Chondrocyte (in vitro differentiated cells): Measurements from ENCODE around the gene DNAJB4. TPM values are rescaled to one million over a fixed set of nuclear protein-coding genes. Genes with fewer than 3 reads are reported as not detected.
A peak's percentile ranks its signal among the peaks of the same experiment; 100 is the strongest.

Experiments used
- DNase-seq: peaks from one replicate; pipeline ENCODE4 v3.0.0; 2021; ENCODE audit warnings: mixed read lengths, low spot score
- H3K27ac Mint-ChIP-seq: one replicate; pipeline ENCODE4 v1.8.0; 2021; ENCODE audit warnings: mild to moderate bottlenecking, moderate library complexity, mixed read lengths; ENCODE audit not compliant: unreplicated experiment
- H3K27me3 Mint-ChIP-seq: 2 replicates; pipeline ENCODE4 v1.8.0; 2021; ENCODE audit warnings: low read depth, mixed read lengths
- H3K36me3 Mint-ChIP-seq: 2 replicates; pipeline ENCODE4 v1.8.0; 2021; ENCODE audit warnings: low read depth, mixed read lengths
- H3K4me1 Mint-ChIP-seq: 2 replicates; pipeline ENCODE4 v1.8.0; 2021; ENCODE audit warnings: low read depth, mild to moderate bottlenecking, mixed read lengths
- H3K4me3 Mint-ChIP-seq: one replicate; pipeline ENCODE4 v1.8.0; 2021; ENCODE audit warnings: mild to moderate bottlenecking, moderate library complexity, mixed read lengths; ENCODE audit not compliant: unreplicated experiment
- H3K9me3 Mint-ChIP-seq: 2 replicates; pipeline ENCODE4 v1.8.0; 2021; ENCODE audit warnings: low read depth, mixed read lengths
- total RNA-seq: library from RNA; stranded (reverse); gene quantifications from 3 replicates; pipeline ENCODE4 v1.2.1, GENCODE V29; 2021
- TF ChIP-seq, protein P1 (sequence below): fragments of 200-600 bp; sonication (generic); IDR thresholded peaks from 2 replicates; pipeline ENCODE4 v1.5.0; 2021; ENCODE audit warnings: antibody characterized with exemption, mild to moderate bottlenecking, moderate library complexity

DNAJB4 gene
- total RNA-seq, 1 donor from 2014 or later, result 109 TPM

DNA sequence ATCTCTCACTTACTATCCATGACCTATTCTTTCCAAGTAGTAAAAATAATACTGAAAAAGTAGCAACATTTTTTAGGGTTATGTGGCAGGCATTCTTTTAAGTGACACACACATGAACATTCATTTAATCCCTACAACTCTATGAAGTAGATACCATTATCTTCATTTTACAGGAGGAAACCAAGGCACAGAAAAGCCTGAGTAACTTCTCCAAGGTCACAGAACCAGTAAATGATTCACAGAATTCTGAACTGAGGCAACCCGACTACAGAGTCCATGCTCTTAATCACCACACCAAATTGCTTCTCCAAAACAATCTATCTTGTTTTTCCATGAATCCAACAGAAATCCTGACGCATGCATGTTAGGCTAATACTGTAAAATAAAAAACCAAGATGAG lies 43.3 kb upstream of the DNAJB4 start:
- H3K36me3 Mint-ChIP-seq, result peaks cover 53% of the 10 kb centered on the region
- H3K27me3 Mint-ChIP-seq, result no peaks in the 10 kb centered on the region
- TF ChIP-seq, protein P1, sequence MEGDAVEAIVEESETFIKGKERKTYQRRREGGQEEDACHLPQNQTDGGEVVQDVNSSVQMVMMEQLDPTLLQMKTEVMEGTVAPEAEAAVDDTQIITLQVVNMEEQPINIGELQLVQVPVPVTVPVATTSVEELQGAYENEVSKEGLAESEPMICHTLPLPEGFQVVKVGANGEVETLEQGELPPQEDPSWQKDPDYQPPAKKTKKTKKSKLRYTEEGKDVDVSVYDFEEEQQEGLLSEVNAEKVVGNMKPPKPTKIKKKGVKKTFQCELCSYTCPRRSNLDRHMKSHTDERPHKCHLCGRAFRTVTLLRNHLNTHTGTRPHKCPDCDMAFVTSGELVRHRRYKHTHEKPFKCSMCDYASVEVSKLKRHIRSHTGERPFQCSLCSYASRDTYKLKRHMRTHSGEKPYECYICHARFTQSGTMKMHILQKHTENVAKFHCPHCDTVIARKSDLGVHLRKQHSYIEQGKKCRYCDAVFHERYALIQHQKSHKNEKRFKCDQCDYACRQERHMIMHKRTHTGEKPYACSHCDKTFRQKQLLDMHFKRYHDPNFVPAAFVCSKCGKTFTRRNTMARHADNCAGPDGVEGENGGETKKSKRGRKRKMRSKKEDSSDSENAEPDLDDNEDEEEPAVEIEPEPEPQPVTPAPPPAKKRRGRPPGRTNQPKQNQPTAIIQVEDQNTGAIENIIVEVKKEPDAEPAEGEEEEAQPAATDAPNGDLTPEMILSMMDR, result no peak
- H3K9me3 Mint-ChIP-seq, result no peaks in the 10 kb centered on the region
- peaks cover 19% of the 10 kb centered on the region for H3K4me1 Mint-ChIP-seq
- peak overlapping the region; percentile 37 for H3K27ac Mint-ChIP-seq
- H3K4me3 Mint-ChIP-seq, result no peak overlapping the region
- DNase-seq, result no peak

DNA sequence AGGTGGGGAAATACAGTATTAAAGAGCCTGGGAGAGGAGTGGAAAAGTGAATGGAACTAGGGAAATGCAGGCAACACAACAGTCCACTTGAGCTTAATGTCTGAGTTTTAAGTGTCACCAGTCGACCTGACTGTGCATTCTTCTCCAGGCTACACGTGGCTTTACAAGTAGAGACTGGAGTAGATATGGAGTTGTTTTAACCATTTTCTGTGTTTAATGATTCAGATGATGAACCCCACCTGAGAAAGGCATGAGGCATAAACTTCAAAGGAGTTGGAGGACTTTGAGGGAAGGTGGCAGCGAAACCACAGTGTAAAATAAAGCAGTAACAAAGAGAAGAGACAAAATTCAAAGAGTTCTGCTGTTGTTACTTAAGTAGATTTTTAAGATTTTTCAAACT lies 38.4 kb upstream of the DNAJB4 start:
- TF ChIP-seq, protein P1, result no peak
- H3K27ac Mint-ChIP-seq, result peak overlapping the region; percentile 29
- H3K9me3 Mint-ChIP-seq, result no peaks in the 10 kb centered on the region
- peaks cover 45% of the 10 kb centered on the region for H3K36me3 Mint-ChIP-seq
- no peak for DNase-seq
- H3K4me1 Mint-ChIP-seq, result peaks cover 21% of the 10 kb centered on the region
- H3K27me3 Mint-ChIP-seq, result no peaks in the 10 kb centered on the region
- no peak overlapping the region for H3K4me3 Mint-ChIP-seq

DNA sequence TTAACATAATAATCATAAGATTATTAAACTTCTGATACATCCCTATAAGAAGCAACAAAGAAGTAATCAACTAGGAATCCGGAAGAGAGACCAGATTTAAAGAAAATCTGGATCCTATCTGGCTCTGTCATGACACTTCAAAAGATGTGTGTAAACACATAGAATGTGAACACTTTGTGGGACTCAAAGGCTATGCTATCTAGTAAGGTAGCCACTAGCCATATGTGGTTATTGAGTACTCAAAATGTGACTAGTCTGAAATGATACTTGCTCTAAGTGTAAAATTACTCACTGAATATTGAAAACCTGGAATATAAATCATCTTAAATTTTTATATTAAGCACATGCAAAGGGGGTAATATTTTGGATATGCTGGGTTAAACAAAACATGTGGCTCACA lies 34.5 kb upstream of the DNAJB4 start:
- H3K9me3 Mint-ChIP-seq, result no peaks in the 10 kb centered on the region
- H3K4me3 Mint-ChIP-seq, result no peak overlapping the region
- H3K27me3 Mint-ChIP-seq, result no peaks in the 10 kb centered on the region
- peaks cover 34% of the 10 kb centered on the region for H3K4me1 Mint-ChIP-seq
- no peak overlapping the region for H3K27ac Mint-ChIP-seq
- no peak for DNase-seq
- TF ChIP-seq, protein P1, result no peak
- peaks cover 21% of the 10 kb centered on the region for H3K36me3 Mint-ChIP-seq

DNA sequence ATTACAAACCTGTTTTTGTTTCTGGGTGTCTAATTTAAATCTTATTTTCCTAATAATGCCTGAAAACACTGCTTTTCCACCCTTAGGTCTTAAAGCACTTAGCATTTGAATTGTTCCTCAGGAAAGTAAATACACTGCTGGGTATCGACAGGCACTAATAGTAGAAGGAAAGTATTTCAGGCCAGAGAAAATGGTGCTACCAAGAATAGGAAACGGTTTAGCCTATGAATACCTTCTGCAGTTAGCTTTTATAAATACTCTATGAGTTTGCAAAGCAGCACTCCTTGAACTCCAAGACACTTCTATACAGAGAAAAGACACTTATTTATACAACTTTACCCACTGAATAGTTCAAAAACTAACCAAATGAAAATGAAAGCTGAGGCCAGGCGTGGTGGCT lies 32.7 kb upstream of the DNAJB4 start:
- no peaks in the 10 kb centered on the region for H3K9me3 Mint-ChIP-seq
- peak overlapping the region; percentile 14 for H3K27ac Mint-ChIP-seq
- TF ChIP-seq, protein P1, result no peak
- no peak for DNase-seq
- H3K4me3 Mint-ChIP-seq, result no peak overlapping the region
- H3K4me1 Mint-ChIP-seq, result peaks cover 51% of the 10 kb centered on the region
- no peaks in the 10 kb centered on the region for H3K27me3 Mint-ChIP-seq
- H3K36me3 Mint-ChIP-seq, result peaks cover 14% of the 10 kb centered on the region

DNA sequence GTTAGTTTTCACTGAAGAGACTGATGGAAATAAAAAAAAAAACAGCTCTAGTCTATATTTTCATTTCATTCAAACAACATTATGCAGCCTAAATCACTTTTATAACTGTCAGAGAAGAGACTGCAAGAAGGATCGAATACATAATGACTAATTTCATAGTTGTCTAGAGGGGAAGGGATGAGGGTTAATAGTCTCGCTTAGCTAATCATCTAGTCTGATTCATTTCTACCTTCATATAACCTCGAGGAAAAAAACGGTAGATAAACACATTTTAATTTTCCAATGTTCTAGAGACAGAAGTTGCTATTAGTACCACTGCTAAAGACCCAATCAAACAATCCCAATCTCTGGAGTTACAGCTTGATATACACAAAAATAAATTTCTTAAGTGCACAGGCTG lies 29.4 kb upstream of the DNAJB4 start:
- peaks cover 47% of the 10 kb centered on the region for H3K4me1 Mint-ChIP-seq
- H3K27ac Mint-ChIP-seq, result no peak overlapping the region
- TF ChIP-seq, protein P1, result no peak
- no peaks in the 10 kb centered on the region for H3K9me3 Mint-ChIP-seq
- no peak overlapping the region for H3K4me3 Mint-ChIP-seq
- no peaks in the 10 kb centered on the region for H3K27me3 Mint-ChIP-seq
- peaks cover 3% of the 10 kb centered on the region for H3K36me3 Mint-ChIP-seq
- no peak for DNase-seq
